Suprapubic skin (tissue), 3 donors: ENCODE measurements around the gene ZNF846.

Source experiments
- CTCF ChIP-seq, 2 donors: fragments of 200-600 bp in 1 of 2; fragments of 450-650 bp in 1 of 2; sonication (generic) in 1 of 2; IDR thresholded peaks; one replicate each; pipeline ENCODE4 v1.5.1; 2016 to 2019; ENCODE audit warnings: antibody characterized with exemption in 2 of 2, mild to moderate bottlenecking in 1 of 2, moderate library complexity in 1 of 2
- POLR2AphosphoS5 ChIP-seq, 3 donors: sonication (generic); formaldehyde crosslinking; IDR thresholded peaks; one replicate each; pipeline ENCODE4 v1.6.1; 2017; ENCODE audit warnings: antibody characterized with exemption in 3 of 3

DNA sequence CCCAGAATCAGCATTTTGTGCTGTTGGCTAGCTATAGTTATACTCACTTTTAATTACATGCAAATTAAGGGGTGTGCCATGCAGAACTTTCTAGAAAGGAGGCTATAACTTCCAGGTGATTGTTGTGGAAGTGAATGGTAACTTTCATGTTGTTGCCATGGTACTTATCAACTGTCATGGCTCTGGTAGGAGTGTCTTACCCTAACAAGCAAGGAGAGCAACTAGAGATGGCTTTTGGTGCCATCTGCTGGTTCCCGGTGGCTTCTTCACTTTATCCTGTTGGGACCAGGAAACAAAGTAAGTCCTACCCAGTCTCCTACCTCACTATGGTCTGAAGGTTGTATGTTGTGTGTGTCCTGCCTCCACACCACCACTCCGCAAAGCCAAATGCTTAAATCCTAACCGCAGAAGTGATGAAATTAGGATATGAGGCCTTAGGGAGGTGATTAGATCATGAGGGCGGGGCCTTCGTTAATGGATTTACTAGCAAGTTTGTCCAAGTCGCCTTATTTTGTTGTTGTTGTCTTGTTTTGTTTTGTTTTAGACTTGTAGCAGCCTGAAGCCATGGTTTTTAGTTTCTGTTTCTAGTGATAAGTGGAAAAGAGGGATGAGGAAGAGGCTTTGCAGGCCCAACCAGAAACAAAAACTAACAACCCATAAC is 27.7 kb upstream of the ZNF846 start:
- TF ChIP-seq CTCF (IDR thresholded peaks at IDR 0.05) (peak; percentile 66), POLR2AphosphoS5 (IDR thresholded peaks at IDR 0.05) (peak in 1 of 3 donors; percentile 12)
